Ovary (tissue), 9 donors: ENCODE results near the gene TCEAL3. TPM values are rescaled to one million over a fixed set of nuclear protein-coding genes. Genes with fewer than 3 reads are reported as not detected.

ENCODE experiments used
- DNase-seq, 5 donors: peaks; one replicate each; pipeline ENCODE4 v3.0.0-alpha.2; 2019 to 2020
- H3K27ac ChIP-seq, 2 donors: fragments of 200-600 bp; one replicate each; pipeline versions ENCODE4 v1.5.1 to v1.8.0; 2019 to 2022
- H3K27me3 ChIP-seq: fragments of 200-600 bp; one replicate; pipeline ENCODE4 v1.8.0; 2022
- H3K36me3 ChIP-seq: fragments of 200-600 bp; sonication (generic); one replicate; pipeline ENCODE4 v1.5.1; 2019
- H3K4me1 ChIP-seq: one replicate; pipeline ENCODE4 v1.8.1; 2013; ENCODE audit warnings: mild to moderate bottlenecking, moderate library complexity; ENCODE audit not compliant: insufficient read depth
- H3K4me3 ChIP-seq: fragments of 200-600 bp; sonication (generic); one replicate; pipeline ENCODE4 v1.5.1; 2017
- H3K9me3 ChIP-seq, 2 donors: fragments of 200-600 bp in 1 of 2; sonication (generic) in 1 of 2; one replicate each; pipeline versions ENCODE4 v1.5.1 to v1.8.1; 2013 to 2019; ENCODE audit warnings: mild to moderate bottlenecking in 1 of 2, moderate library complexity in 1 of 2
- EP300 ChIP-seq: sonication (generic); formaldehyde crosslinking; IDR thresholded peaks from one replicate; pipeline ENCODE4 v1.6.1; 2017; ENCODE audit warnings: antibody characterized with exemption
- POLR2A ChIP-seq: fragments of 450-650 bp; IDR thresholded peaks from one replicate; pipeline ENCODE4 v1.6.1; 2017; ENCODE audit warnings: antibody characterized with exemption, mild to moderate bottlenecking, moderate library complexity
- WGBS, 3 donors: extraction: QIAGEN DNeasy Blood & Tissue Kit in 1 of 3; methylation state at CpG; one replicate each; pipeline versions ENCODE4 v1.1.5 to v1.1.7; 2013 to 2017; 5-methylcytosine and 5-hydroxymethylcytosine counted together
- intact Hi-C, 4 donors: fragments of 100-400 bp; cut with DNase I; formaldehyde crosslinking; loops; one replicate each; pipeline versions ENCODE4 v1.11.0 to v1.15.1; 2022 to 2023
- polyA plus RNA-seq, 2 donors: library from polyadenylated mRNA; stranded (reverse); fragments of 200-250 nt in 1 of 2; fragments of 350-450 nt in 1 of 2; fragmentation: Illumina TruSeq in 1 of 2; extraction: RNeasy Lipid Tissue Mini Kit (QIAGEN cat#74804) in 1 of 2; gene quantifications; one replicate each; pipeline ENCODE4 v1.2.3, GENCODE V29; 2013 to 2014
- total RNA-seq, 7 donors: library from RNA; depleted of rRNA in 2 of 7; stranded (reverse); fragments of >200 nt in 2 of 7; fragmentation: NEBNext Ultra II Directional in 3 of 7; extraction: Animal tissue kit (Norgen Biotek cat#: 25700) in 3 of 7; gene quantifications; one replicate each; pipeline versions ENCODE4 v1.1.0 to v1.2.4, GENCODE V29; 2016 to 2023
- TF ChIP-seq, protein P1 (sequence below), 3 donors: fragments of 450-650 bp in 2 of 3; fragments of 200-600 bp in 1 of 3; IDR thresholded peaks; one replicate each; pipeline versions ENCODE4 v1.5.1 to v1.8.0; 2016 to 2022; ENCODE audit warnings: antibody characterized with exemption in 3 of 3, mild to moderate bottlenecking in 1 of 3
- donor health status: DM: no; HTN: no; CAD: no; lungs with moderate emphysema.
- donor health status: DM: no; HTN: no; CAD: no.
- donor health status: Bipolar disorder and iron deficiency.
- donor health status: DM: yes; HTN: yes; CAD: no.
- donor health status: DM: no; HTN: no; CAD: no.
- donor health status: DM: yes; HTN: yes; CAD: no.

TCEAL3 gene
- total and polyA plus RNA-seq, 9 donors, result 67.8 to 195 (median 124) TPM

- Histone ChIP-seq H3K9me3 (no peaks in the 10 kb centered on the region), H3K4me3 (peak within 1 kb of the TSS; percentile 59), H3K27me3 (no peaks in the 10 kb centered on the region), H3K4me1 (peaks cover 2% of the 10 kb centered on the region), H3K27ac (peak within 1 kb of the TSS; percentile 92 to 94), H3K36me3 (no peaks in the 10 kb centered on the region)
- DNase-seq, result peak; percentile 69 to 80 (median 76)
- peak; percentile 12 for TF ChIP-seq EP300
- TF ChIP-seq, protein P1, sequence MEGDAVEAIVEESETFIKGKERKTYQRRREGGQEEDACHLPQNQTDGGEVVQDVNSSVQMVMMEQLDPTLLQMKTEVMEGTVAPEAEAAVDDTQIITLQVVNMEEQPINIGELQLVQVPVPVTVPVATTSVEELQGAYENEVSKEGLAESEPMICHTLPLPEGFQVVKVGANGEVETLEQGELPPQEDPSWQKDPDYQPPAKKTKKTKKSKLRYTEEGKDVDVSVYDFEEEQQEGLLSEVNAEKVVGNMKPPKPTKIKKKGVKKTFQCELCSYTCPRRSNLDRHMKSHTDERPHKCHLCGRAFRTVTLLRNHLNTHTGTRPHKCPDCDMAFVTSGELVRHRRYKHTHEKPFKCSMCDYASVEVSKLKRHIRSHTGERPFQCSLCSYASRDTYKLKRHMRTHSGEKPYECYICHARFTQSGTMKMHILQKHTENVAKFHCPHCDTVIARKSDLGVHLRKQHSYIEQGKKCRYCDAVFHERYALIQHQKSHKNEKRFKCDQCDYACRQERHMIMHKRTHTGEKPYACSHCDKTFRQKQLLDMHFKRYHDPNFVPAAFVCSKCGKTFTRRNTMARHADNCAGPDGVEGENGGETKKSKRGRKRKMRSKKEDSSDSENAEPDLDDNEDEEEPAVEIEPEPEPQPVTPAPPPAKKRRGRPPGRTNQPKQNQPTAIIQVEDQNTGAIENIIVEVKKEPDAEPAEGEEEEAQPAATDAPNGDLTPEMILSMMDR (IDR thresholded peaks at IDR 0.05), result peak in 1 of 3 donors; percentile 16
- peak; percentile 65 for TF ChIP-seq POLR2A
- 22 to 30% (median 23%) methylated on average over 32 of the region's 32 CpGs for WGBS, 3 donors
- intact Hi-C loops, result loop anchor here in 3 of 4 donors (2.0 to 10.0 kb wide), 4 partner anchors 56 to 94 kb away; partner anchors contain the start of gene MORF4L2 (in 1 of the 3)
These were observed 20.9 kb downstream of the TCEAL3 start, which contains the start of gene TCEAL1 for GRCh38 chrX:103628386-103629317. TSS of gene TCEAL1 (plus strand) at chrX:103628975. CDS start at chrX:103629917, 942 bp downstream.

- intact Hi-C loops, result loop anchor here (2.0 to 10.0 kb wide), 4 partner anchors 55 to 95 kb away; partner anchors contain the start of gene MORF4L2 (in 3 of the 4)
- Histone ChIP-seq H3K27ac (peak overlapping the region; percentile 92 to 94), H3K4me3 (peak overlapping the region; percentile 59), H3K9me3 (no peaks in the 10 kb centered on the region), H3K36me3 (no peaks in the 10 kb centered on the region), H3K27me3 (no peaks in the 10 kb centered on the region), H3K4me1 (no peaks in the 10 kb centered on the region)
- WGBS, 3 donors, result 17 to 21% (median 21%) methylated on average over 49 of the region's 49 CpGs
- peak; percentile 76 to 84 (median 77) for DNase-seq
- peak; percentile 40 for TF ChIP-seq POLR2A
- TF ChIP-seq, protein P1 (IDR thresholded peaks at IDR 0.05), result peak; percentile 28 to 51 (median 31)
- TF ChIP-seq EP300, result no peak
These were observed 21.8 kb downstream of the TCEAL3 start for GRCh38 chrX:103629318-103630170.

GRCh38 chrX:103630171-103630511 is 22.4 kb downstream of the TCEAL3 start:
- intact Hi-C loops, result loop anchor here in 2 of 4 donors (10.0 kb wide), 1 partner anchor 55 kb away; the partner anchor contains the start of gene MORF4L2 (in 2 of the 2)
- TF ChIP-seq EP300, result no peak
- TF ChIP-seq, protein P1 (IDR thresholded peaks at IDR 0.05), result peak in 1 of 3 donors; percentile 1
- DNase-seq, result no peak
- Histone ChIP-seq H3K4me1 (no peaks in the 10 kb centered on the region), H3K27me3 (no peaks in the 10 kb centered on the region), H3K27ac (peak overlapping the region; percentile 92 to 94), H3K36me3 (no peaks in the 10 kb centered on the region), H3K9me3 (no peaks in the 10 kb centered on the region), H3K4me3 (peak overlapping the region; percentile 59)
- 30 to 38% (median 34%) methylated on average over 6 of the region's 6 CpGs for WGBS, 3 donors

DNA sequence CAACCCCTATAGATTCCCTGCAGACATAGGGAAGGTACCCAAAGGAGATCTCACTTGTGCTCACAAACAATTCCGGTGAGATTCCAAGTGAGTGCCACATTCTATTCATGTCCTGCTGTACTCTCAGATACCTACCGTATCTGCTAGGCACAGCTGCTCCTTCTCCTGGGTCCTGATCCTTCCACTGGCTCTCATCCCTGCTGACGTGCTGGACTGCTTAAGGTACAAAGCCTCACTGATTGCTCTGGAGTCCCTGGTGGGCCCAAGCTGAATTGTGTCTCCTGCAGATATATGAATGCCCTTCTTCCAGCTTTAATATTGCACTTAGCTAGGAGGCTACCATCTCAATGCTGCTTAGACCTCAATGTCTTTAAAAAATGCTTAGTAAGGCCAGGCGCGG is 23.4 kb downstream of the TCEAL3 start:
- Histone ChIP-seq H3K4me1 (no peaks in the 10 kb centered on the region), H3K27ac (peak overlapping the region; percentile 13 to 62), H3K4me3 (peak overlapping the region; percentile 59), H3K27me3 (no peaks in the 10 kb centered on the region), H3K36me3 (no peaks in the 10 kb centered on the region), H3K9me3 (no peaks in the 10 kb centered on the region)
- 55 to 64% (median 63%) methylated on average over 5 of the region's 5 CpGs for WGBS, 3 donors
- intact Hi-C loops, result loop anchor here in 2 of 4 donors (10.0 kb wide), 1 partner anchor 54 kb away; the partner anchor contains the start of gene MORF4L2 (in 2 of the 2)
- no peak for TF ChIP-seq POLR2A
- TF ChIP-seq EP300, result no peak
- TF ChIP-seq, protein P1 (IDR thresholded peaks at IDR 0.05), result no peak
- peak in 4 of 5 donors; percentile 30 to 53 (median 44) for DNase-seq
